ENCODE measurements around the gene HM13.
"Not testable (repeated sequence)": the region's sequence is repeated elsewhere in the genome, so short reads cannot be mapped to it uniquely, and the experiment has no call there.

The HM13 gene

GRCh38 chr20:31568041-31568731, 53.9 kb downstream of the HM13 start:
- no peak for DNase-seq

DNA sequence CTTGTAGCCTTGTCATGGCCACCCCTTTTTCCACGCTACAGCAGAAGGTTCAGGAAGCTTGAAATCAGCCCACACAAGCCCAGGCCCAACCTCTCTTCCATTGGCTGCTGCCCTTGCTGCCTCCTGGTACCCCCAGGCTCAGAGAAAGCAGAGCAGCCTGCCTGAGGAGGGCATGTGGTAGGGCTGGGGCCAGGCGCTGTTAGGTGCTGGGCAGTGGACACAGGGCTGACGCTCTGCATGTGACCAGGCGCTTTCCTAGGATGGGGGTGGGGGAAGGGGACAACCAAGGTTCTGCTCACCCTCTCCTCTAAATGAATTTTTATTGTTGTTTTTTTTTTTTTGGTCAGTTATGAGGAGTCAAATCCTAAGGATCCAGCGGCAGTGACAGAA, 54.5 kb downstream of the HM13 start:
- DNase-seq: no peak

GRCh38 chr20:31569163-31570020, 55.1 kb downstream of the HM13 start:
- DNase-seq: peak; percentile 48

- DNase-seq: no peak
Observed at GRCh38 chr20:31570021-31570463, 55.8 kb downstream of the HM13 start.

GRCh38 chr20:31570735-31571617, 56.7 kb downstream of the HM13 start:
- DNase-seq: no peak

GRCh38 chr20:31572042-31572700, 57.9 kb downstream of the HM13 start:
- DNase-seq: peak; percentile 82

GRCh38 chr20:31572701-31573554, 58.7 kb downstream of the HM13 start:
- DNase-seq: peak; percentile 98

DNA sequence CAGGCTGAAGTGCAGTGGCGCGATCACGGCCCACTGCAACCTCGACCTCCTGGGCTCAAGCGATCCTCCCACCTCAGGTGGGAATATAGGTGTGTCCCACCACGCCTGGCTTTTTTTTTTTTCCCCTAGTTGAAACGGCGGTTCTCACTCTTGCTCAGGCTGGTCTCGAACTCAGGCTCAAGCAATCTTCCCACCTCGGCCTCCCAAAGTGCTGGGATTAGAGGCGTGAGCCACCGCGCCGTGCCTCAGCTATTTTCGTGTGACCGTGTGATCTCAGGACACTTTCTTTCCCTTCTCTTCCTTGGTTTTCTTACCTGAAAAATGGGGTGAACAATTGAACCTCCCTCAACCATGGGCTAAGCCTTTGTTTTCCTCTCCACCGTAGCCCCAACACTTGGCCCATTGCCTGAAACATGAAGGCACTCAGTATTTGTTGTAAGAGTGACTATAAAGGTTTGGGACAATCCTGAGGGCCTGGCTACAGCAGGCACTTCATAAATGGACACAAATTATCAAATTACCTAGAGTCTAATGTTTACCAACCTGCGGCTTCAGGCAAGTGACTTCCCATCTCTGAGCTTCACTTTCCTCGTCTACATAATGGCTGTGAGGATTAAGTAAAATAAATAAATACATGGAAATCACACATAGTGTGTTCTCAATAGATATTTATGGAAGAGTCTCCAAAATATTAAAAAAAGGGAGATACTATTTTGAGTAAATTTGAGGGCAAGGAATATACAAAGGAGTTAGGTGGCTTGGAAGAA, 59.5 kb downstream of the HM13 start:
- DNase-seq: peak; percentile 75

GRCh38 chr20:31574986-31575385, 60.7 kb downstream of the HM13 start:
- DNase-seq: not testable (repeated sequence)

DNA sequence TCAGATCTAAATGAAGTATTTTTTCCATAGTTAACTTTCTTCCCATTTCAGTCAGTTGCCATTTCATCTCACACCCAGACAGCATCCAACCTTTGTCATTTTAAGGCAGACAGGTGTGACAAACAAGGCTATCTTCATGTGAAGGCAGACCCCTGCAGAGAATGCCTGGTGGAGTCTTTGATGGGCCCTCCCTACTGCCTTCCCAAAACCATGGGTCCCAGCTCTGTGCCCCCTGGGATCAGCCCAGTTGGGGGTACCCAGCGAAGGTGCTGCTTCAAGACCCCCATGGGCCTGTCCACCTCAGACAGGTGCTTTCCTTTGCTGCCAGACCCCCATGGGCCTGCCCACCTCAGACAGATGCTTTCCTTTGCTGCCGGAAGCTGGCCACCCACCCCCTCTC, 62.5 kb downstream of the HM13 start:
- no peak for DNase-seq

DNA sequence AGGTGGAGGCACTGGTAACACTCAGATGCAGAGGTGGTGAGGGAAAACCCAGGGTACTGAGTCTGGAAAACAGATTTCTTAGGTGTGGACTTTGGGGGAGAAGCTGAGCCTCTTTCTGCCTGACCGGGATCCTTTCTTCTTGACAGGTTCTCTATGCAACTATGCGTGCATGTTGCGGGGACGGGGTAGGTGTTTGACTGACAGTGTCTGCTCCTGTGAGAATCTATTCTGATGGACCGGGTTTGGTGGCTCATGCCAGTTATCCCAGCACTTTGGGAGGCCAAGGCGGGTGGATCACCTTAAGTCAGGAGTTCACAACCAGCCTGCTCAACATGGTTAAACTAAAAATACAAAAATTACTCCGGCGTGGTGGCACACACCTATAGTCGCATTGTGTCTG, 63.0 kb downstream of the HM13 start:
- DNase-seq: no peak

GRCh38 chr20:31578448-31579138, 64.4 kb downstream of the HM13 start:
- DNase-seq: no peak

GRCh38 chr20:31579245-31579644, 65.0 kb downstream of the HM13 start:
- no peak for DNase-seq

DNA sequence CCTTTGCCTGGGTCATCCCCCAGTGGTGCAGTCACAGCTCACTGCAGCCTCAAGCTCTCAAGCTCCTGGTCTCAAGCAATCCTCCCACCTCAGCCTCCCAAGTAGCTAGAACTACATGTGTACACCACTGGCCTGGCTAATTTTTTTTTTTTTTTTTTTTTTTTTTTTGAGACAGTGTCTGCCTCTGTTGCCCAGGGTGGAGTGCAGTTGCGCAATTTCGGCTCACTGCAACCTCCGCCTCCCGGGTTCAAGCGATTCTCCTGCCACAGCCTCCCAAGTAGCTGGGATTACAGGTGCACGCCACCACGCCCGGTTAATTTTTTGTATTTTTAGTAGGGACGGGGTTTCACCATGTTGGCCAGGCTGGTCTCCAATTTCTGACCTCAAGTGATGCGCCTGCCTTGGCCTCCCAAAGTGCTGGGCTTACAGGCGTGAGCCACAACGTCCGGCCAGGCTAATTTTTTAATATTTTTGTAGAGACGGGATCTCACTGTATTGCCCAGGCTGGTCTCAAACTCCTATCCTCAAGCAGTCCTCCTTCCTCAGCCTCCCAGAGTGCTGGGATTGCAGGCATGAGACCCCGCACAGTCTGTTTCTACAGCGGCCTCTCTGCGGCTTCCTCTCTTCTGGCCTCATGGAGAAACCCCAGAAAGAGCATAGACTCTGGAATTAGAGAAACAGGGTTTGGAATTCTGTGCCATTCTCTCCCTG, 65.9 kb downstream of the HM13 start:
- DNase-seq: not testable (repeated sequence)

- no peak for DNase-seq
Observed at GRCh38 chr20:31580706-31581105, 66.5 kb downstream of the HM13 start.

DNA sequence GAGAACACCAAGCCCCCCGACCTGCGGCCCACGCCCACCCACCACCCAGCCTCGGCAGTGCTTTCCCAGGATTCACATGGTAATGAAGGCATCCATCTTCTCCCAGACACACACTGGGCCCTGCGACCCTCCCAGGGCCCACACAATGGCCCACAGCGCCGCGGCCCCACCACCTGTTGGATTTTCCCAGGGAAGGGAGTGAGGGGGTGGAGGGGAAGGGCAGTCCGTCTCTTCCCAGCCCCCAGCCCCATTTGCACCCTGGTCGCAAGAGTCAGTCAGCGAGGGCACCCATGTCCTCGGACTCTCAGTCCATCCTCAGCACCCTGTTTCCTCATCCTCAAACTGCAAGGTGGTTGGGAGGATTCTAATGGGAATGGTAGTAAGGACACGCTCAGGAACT, 67.1 kb downstream of the HM13 start:
- DNase-seq: no peak

- peak; percentile 30 for DNase-seq
Observed at GRCh38 chr20:31587545-31588389, 73.5 kb downstream of the HM13 start.

- DNase-seq: no peak
Observed at GRCh38 chr20:31590717-31591225, 76.5 kb downstream of the HM13 start.
